ENCODE data around the gene MAP2K6.
A peak's percentile ranks its signal among the peaks of the same experiment; 100 is the strongest.
"Not testable (repeated sequence)": the region's sequence is repeated elsewhere in the genome, so short reads cannot be mapped to it uniquely, and the experiment has no call there.

Gene MAP2K6

GRCh38 chr17:69473841-69474831 lies 59.6 kb downstream of the MAP2K6 start:
- TF ChIP-seq CTCF (conservative IDR thresholded peaks at IDR 0.05; ENCODE audit: low read depth, low read length), result no peak

DNA sequence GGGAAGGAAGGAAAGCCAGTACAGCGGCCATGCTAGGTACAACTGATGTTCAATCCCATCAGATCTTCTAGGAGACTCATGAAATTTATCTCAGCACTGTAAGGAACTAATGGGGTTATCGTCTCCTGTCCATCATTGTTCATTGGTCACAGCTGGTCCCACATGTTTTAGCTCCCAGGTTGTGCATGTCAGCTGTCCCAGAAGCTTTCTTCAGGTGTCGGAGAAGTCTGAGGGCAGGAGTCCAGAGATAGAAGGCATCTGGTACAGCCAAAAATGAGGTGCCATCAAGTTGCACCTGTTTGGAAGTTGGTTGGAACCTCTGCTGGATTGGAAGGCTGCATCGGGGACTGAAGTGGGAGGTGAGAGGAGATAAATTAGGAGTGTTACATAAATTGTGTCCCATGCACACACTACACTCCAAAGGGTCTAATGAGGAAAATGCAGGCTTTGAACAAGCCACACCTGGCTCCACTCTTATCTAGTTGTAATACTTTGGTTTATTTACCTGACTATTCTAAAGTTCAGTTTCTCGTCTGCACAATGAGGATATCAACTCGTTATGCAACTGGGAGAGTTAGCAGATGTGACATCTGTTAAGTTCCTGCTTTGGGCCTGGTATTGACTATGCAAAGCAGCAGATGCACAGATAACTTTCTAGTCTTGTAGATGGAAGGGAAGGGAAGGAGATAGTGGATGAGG lies 62.9 kb downstream of the MAP2K6 start:
- DNase-seq (ENCODE audit: low read depth), result no peak
- no peak for TF ChIP-seq CTCF (conservative IDR thresholded peaks at IDR 0.05; ENCODE audit: low read depth, low read length)
- H3K4me3 ChIP-seq (ENCODE audit: low read length), result no peak overlapping the region

More at GRCh38 chr17:69473841-69474831, 59.6 kb downstream of the MAP2K6 start:
- H3K4me3 ChIP-seq (ENCODE audit: low read length), result no peak overlapping the region
- DNase-seq (ENCODE audit: low read depth), result peak; percentile 23

GRCh38 chr17:69477903-69478266 lies 63.4 kb downstream of the MAP2K6 start:
- no peak for DNase-seq (ENCODE audit: low read depth)
- no peak for TF ChIP-seq CTCF (conservative IDR thresholded peaks at IDR 0.05; ENCODE audit: low read depth, low read length)

DNA sequence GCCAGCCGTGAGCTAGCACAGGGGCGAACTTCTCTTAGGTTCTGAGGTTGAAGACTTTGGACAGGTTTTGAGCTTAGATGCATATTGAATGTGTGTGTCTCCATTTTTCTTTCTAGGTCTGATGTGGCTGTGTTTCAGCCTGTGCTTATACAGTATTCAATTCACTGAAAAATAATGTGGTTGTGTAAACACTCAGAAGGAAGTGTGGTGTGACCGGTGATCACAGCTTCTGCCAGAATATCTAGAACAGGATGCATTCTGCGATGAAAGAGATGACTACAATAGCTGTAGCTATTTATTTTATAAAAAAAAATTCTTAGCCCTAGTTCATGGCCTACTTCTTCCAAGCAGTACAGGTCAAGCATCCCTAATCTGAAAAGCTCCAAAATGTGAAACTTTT lies 64.4 kb downstream of the MAP2K6 start:
- no peak overlapping the region for H3K4me3 ChIP-seq (ENCODE audit: low read length)
- no peak for DNase-seq (ENCODE audit: low read depth)
- TF ChIP-seq CTCF (conservative IDR thresholded peaks at IDR 0.05; ENCODE audit: low read depth, low read length), result no peak

More at GRCh38 chr17:69477903-69478266, 63.4 kb downstream of the MAP2K6 start:
- H3K4me3 ChIP-seq (ENCODE audit: low read length), result no peak overlapping the region

GRCh38 chr17:69479756-69480155 lies 65.3 kb downstream of the MAP2K6 start:
- not testable (repeated sequence) for H3K4me3 ChIP-seq (ENCODE audit: low read length); DNase-seq (ENCODE audit: low read depth)

DNA sequence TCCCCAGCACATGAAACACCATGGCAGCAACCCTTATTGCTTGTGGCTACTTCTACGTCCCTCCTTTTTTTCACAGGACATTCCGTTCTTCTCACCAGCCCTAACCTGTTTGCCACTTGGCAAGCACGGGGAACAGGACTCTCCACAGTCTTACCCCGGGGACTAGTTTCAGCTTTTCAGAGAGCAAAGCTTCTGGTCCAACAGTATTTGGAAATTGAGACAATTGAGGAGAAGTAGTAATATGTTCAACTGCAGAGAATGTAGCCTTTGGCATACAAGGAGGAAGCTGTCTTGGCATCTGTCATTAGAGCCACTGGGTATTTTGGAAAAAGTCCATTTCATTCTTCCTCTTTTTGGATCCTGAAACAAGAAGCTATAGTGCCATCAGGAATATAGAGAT lies 65.7 kb downstream of the MAP2K6 start:
- H3K4me3 ChIP-seq (ENCODE audit: low read length), result no peak overlapping the region
- TF ChIP-seq CTCF (conservative IDR thresholded peaks at IDR 0.05; ENCODE audit: low read depth, low read length), result no peak
- DNase-seq (ENCODE audit: low read depth), result no peak

GRCh38 chr17:69485251-69485661 lies 70.8 kb downstream of the MAP2K6 start:
- no peak overlapping the region for H3K4me3 ChIP-seq (ENCODE audit: low read length)
- no peak for TF ChIP-seq CTCF (conservative IDR thresholded peaks at IDR 0.05; ENCODE audit: low read depth, low read length)
- no peak for DNase-seq (ENCODE audit: low read depth)
